ENCODE data around the gene IRF2. TPM values are rescaled to one million over a fixed set of nuclear protein-coding genes. Genes with fewer than 3 reads are reported as not detected.

Gene IRF2
- total and polyA plus RNA-seq, 2 donors (not counting 1 experiment from before 2014, with no cell fraction given) = 67.8 to 68.2 TPM

GRCh38 chr4:184481544-184481943 lies 7.2 kb upstream of the IRF2 start:
- 49% methylated on average over 2 of the region's 6 CpGs for WGBS (ENCODE audit: insufficient coverage)

More at GRCh38 chr4:184481544-184481943, 7.2 kb upstream of the IRF2 start:
- intact Hi-C loops (cut with micrococcal nuclease) = no loop called here
- no peak overlapping the region for H3K9ac ChIP-seq (ENCODE audit: low read length)
- DNase-seq (no peak), ATAC-seq (ENCODE audit: low read depth) (peak; percentile 10)
- Mint-ChIP-seq H3K4me1 (peaks cover 59% of the 10 kb centered on the region), H3K27me3 (no peaks in the 10 kb centered on the region), H3K27ac (peak overlapping the region; percentile 54), H3K4me3 (no peak overlapping the region), H3K9me3 (ENCODE audit: insufficient read depth) (no peaks in the 10 kb centered on the region)
- no peaks in the 10 kb centered on the region for H4K20me1 ChIP-seq (ENCODE audit: control insufficient read depth, insufficient read depth, low read length, poor library complexity, severe bottlenecking)
- H3K27ac ChIP-seq (ENCODE audit: low read length in 2 of 2) = no peak overlapping the region
- no peak overlapping the region for H3K4me3 ChIP-seq (ENCODE audit: control extremely low read depth in 1 of 5, extremely low read depth in 1 of 5, insufficient read depth in 1 of 5, low read depth in 2 of 5, low read length in 4 of 5)
- no peak for TF ChIP-seq CTCF (IDR thresholded peaks at IDR 0.05)
- no peak for TF ChIP-seq EZH2 (IDR thresholded peaks at IDR 0.05; ENCODE audit: borderline replicate concordance, insufficient read depth, low read depth, low read length, poor library complexity, severe bottlenecking)
- H3K36me3 ChIP-seq (replicated peaks in 1 of 2; ENCODE audit: control extremely low read depth in 1 of 2, control insufficient read depth in 1 of 2, extremely low read depth in 1 of 2, insufficient read depth in 2 of 2, low read length in 1 of 2) = peaks cover 2 to 4% of the 10 kb centered on the region in 2 experiments
- H3K4me1 ChIP-seq (ENCODE audit: control insufficient read depth in 2 of 2, insufficient read depth in 2 of 2, low read length in 2 of 2) = peaks cover 28 to 37% of the 10 kb centered on the region in 2 donors
- H3K9me3 ChIP-seq (ENCODE audit: control extremely low read depth in 1 of 3, control insufficient read depth in 2 of 3, insufficient read depth in 1 of 3, low read length in 2 of 3) = peaks cover 0 to 9% (median 3%) of the 10 kb centered on the region in 3 donors
- CTCF ChIA-PET = interaction anchor here (1.5 kb wide), 1 partner anchor 22 kb away, joined by 4 read pairs; no protein-coding TSS in a partner anchor
- no peak overlapping the region for H3K4me2 ChIP-seq (replicated peaks; ENCODE audit: low read depth, low read length, poor library complexity, severe bottlenecking)
- no peaks in the 10 kb centered on the region for H3K27me3 ChIP-seq (replicated peaks in 1 of 4; ENCODE audit: control extremely low read depth in 1 of 4, control insufficient read depth in 3 of 4, insufficient read depth in 4 of 4, low read length in 3 of 4)
- H2AFZ ChIP-seq (ENCODE audit: insufficient read depth, low read depth, low read length, poor library complexity, severe bottlenecking) = no peak overlapping the region
- POLR2A ChIA-PET = interaction anchor here (0.6 kb wide), 1 partner anchor 133 kb away, joined by 6 read pairs; no protein-coding TSS in a partner anchor
- peaks cover 50% of the 10 kb centered on the region for H3K79me2 ChIP-seq (ENCODE audit: control insufficient read depth, insufficient read depth, low read length)
